HepG2 (cell line): ENCODE results near the gene SLC25A33. TPM values are rescaled to one million over a fixed set of nuclear protein-coding genes. Genes with fewer than 3 reads are reported as not detected.
A peak's percentile ranks its signal among the peaks of the same experiment; 100 is the strongest.

Experiments
- ARNT ChIP-seq: fragments of 450-650 bp; IDR thresholded peaks from 2 replicates; pipeline ENCODE4 v1.6.1; 2017
- IRF9 ChIP-seq: sonication (generic); formaldehyde crosslinking; IDR thresholded peaks from 2 replicates; pipeline ENCODE4 v1.8.0; 2022; ENCODE audit warnings: missing genetic modification reagents, mild to moderate bottlenecking, borderline replicate concordance
- MED8 ChIP-seq: sonication (generic); formaldehyde crosslinking; IDR thresholded peaks from 2 replicates; pipeline ENCODE4 v1.8.1; 2023; ENCODE audit warnings: mild to moderate bottlenecking, missing genetic modification reagents; ENCODE audit not compliant: insufficient replicate concordance
- MTA1 ChIP-seq: sonication (generic); formaldehyde crosslinking; IDR thresholded peaks from 2 replicates; pipeline ENCODE4 v1.4.0; 2020; ENCODE audit warnings: missing genetic modification reagents, mild to moderate bottlenecking, borderline replicate concordance
- ONECUT2 ChIP-seq: sonication (generic); formaldehyde crosslinking; IDR thresholded peaks from 2 replicates; pipeline ENCODE4 v1.4.0; 2020; ENCODE audit warnings: missing genetic modification reagents
- PPARG ChIP-seq: conservative IDR thresholded peaks from 2 replicates; pipeline ENCODE4 v1.6.1; 2016; ENCODE audit warnings: missing biosample characterization, missing genetic modification reagents
- PREB ChIP-seq: sonication (generic); formaldehyde crosslinking; IDR thresholded peaks from 2 replicates; pipeline ENCODE4 v1.4.0; 2020; ENCODE audit warnings: missing genetic modification reagents
- RBM22 ChIP-seq: fragments of 200-400 bp; formaldehyde crosslinking; optimal IDR thresholded peaks from 2 replicates; pipeline ENCODE3; 2017; ENCODE audit warnings: mild to moderate bottlenecking, low read length, moderate library complexity
- SOX13 ChIP-seq, 3 experiments: fragments of 450-650 bp in 1 of 3; sonication (generic) in 1 of 3; formaldehyde crosslinking in 1 of 3; IDR thresholded peaks in 2 of 3; conservative IDR thresholded peaks in 1 of 3; 2 replicates each; pipeline versions ENCODE4 v1.5.0 to v1.6.1; 2016 to 2020; ENCODE audit warnings: antibody characterized with exemption in 1 of 3, mild to moderate bottlenecking in 1 of 3, missing compliant biosample characterization in 1 of 3, missing genetic modification reagents in 1 of 3, moderate library complexity in 1 of 3
- TCF7L2 ChIP-seq: IDR thresholded peaks from 2 replicates; pipeline ENCODE4 v1.6.1; 2011; ENCODE audit warnings: mild to moderate bottlenecking, low read depth, low read length, moderate library complexity
- ZKSCAN8 ChIP-seq: IDR thresholded peaks from 2 replicates; pipeline ENCODE4 v1.6.1; 2016; ENCODE audit warnings: borderline replicate concordance, missing genetic modification reagents, missing compliant biosample characterization
- ZNF407 ChIP-seq: sonication (generic); formaldehyde crosslinking; IDR thresholded peaks from one replicate; pipeline ENCODE4 v1.5.1; 2020; ENCODE audit warnings: mild to moderate bottlenecking, missing genetic modification reagents; ENCODE audit errors: not compliant biosample characterization
- ZNF510 ChIP-seq: sonication (generic); formaldehyde crosslinking; IDR thresholded peaks from 2 replicates; pipeline ENCODE4 v1.4.0; 2020; ENCODE audit warnings: low read depth, mild to moderate bottlenecking, missing genetic modification reagents
- ZNF589 ChIP-seq: sonication (generic); formaldehyde crosslinking; conservative IDR thresholded peaks from 2 replicates; pipeline ENCODE4 v1.8.0; 2022; ENCODE audit warnings: mild to moderate bottlenecking, moderate library complexity, missing genetic modification reagents
- ZNF674 ChIP-seq: sonication (generic); formaldehyde crosslinking; IDR thresholded peaks from 2 replicates; pipeline ENCODE4 v1.5.0; 2020; ENCODE audit warnings: low read depth, mild to moderate bottlenecking, missing genetic modification reagents
- ZNF775 ChIP-seq: sonication (generic); formaldehyde crosslinking; IDR thresholded peaks from 2 replicates; pipeline ENCODE4 v1.4.0; 2020; ENCODE audit warnings: missing genetic modification reagents, mild to moderate bottlenecking, moderate library complexity, borderline replicate concordance
- ZNF788 ChIP-seq: sonication (generic); formaldehyde crosslinking; IDR thresholded peaks from 2 replicates; pipeline ENCODE4 v1.5.0; 2020; ENCODE audit warnings: mild to moderate bottlenecking, missing genetic modification reagents, borderline replicate concordance
- polyA plus RNA-seq, 8 experiments: library from polyadenylated mRNA; depleted of rRNA in 3 of 8; stranded (reverse) in 7 of 8; unstranded in 1 of 8; fragments of >200 nt; fragmentation: Illumina TruSeq in 4 of 8; extraction: Trizol in 4 of 8; gene quantifications; 2 replicates each; pipeline versions ENCODE4 v1.2.1 to v1.2.3, GENCODE V29; 2011 to 2016; ENCODE audit warnings: low read depth in 4 of 8, missing spikeins in 1 of 8, mixed read lengths in 1 of 8; ENCODE audit not compliant: insufficient read depth in 1 of 8
- total RNA-seq, 5 experiments: library from RNA; depleted of rRNA; stranded (reverse); fragments of >200 nt; fragmentation: Illumina TruSeq; extraction: Trizol; gene quantifications; 2 replicates each; pipeline ENCODE4 v1.2.3, GENCODE V29; 2016; ENCODE audit warnings: low read depth in 1 of 5

The SLC25A33 gene
- total and polyA plus RNA-seq, 2 of the 13 experiments (the other 11 are each of a cell fraction or from before 2014, with no cell fraction given): 15.4 to 50.3 TPM

- no peak for TF ChIP-seq PREB (CRISPR knock-in tag)
- no peak for TF ChIP-seq IRF9 (CRISPR knock-in tag)
- TF ChIP-seq ZKSCAN8 (CRISPR knock-in tag): peak; percentile 81; the same call in 1 of the 2 replicates
- no peak for TF ChIP-seq ARNT
- TF ChIP-seq ZNF589 (CRISPR knock-in tag): 0 out of 2 replicates have a peak, but pooled peaks have one; percentile 41
- TF ChIP-seq RBM22: no peak
- TF ChIP-seq ZNF407: no peak
- no peak for TF ChIP-seq TCF7L2
- TF ChIP-seq ZNF775 (CRISPR knock-in tag): 0 out of 2 replicates have a peak, but pooled peaks have one; percentile 28
- peak; percentile 65; the same call in 1 of the 2 replicates for TF ChIP-seq ZNF788 (CRISPR knock-in tag)
- TF ChIP-seq SOX13 (IDR thresholded peaks at IDR 0.05): 0 out of 2 replicates have a peak, but pooled peaks have one; percentile 43
- TF ChIP-seq SOX13 (CRISPR knock-in tag; conservative IDR thresholded peaks at IDR 0.05 in 1 of 2, IDR thresholded peaks at IDR 0.05 in 1 of 2): peak in 1 of 2 experiments; percentile 82; a peak in 2 of 4 replicates
- no peak for TF ChIP-seq MTA1 (CRISPR knock-in tag)
- no peak for TF ChIP-seq MED8 (CRISPR knock-in tag)
- no peak for TF ChIP-seq ONECUT2 (CRISPR knock-in tag)
- peak; percentile 80 for TF ChIP-seq PPARG (CRISPR knock-in tag)
- TF ChIP-seq ZNF674 (CRISPR knock-in tag): no peak
- TF ChIP-seq ZNF510: peak; percentile 26; the same call in 1 of the 2 replicates
These were observed 1.2 kb upstream of the SLC25A33 start (continued) for GRCh38 chr1:9537863-9538668.
